ENCODE measurements around the gene COPZ2. TPM values are rescaled to one million over a fixed set of nuclear protein-coding genes. Genes with fewer than 3 reads are reported as not detected.

The COPZ2 gene
- total RNA-seq, 2 experiments from 2014 or later, result 3.6 to 4.1 TPM

DNA sequence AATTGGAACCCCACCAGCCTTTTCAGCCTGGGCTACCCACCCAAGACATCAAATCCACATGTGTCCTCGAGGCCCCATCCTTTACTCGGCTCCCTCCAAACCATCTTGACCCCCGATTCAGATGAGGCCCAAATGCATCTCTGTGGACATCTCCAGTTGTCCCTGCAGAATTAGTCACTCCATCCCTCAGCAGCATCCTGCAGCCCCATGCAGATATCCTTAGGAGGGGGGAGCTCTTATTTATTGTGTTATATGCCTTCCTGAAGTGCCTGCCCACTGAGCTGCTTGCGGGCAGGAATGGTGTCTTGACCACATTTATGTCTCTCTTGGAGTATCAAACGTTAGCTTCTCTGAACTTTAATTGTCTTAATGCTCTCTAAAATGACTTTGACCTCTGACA lies 51.1 kb downstream of the COPZ2 start:
- Mint-ChIP-seq H3K36me3 (ENCODE audit: low read depth) (peaks cover 12% of the 10 kb centered on the region), H3K9me3 (ENCODE audit: low read depth) (no peaks in the 10 kb centered on the region), H3K27me3 (no peaks in the 10 kb centered on the region), H3K4me1 (no peaks in the 10 kb centered on the region), H3K4me3 (no peak overlapping the region), H3K27ac (no peak overlapping the region)
- intact Hi-C loops (cut with DNase I, micrococcal nuclease), result no loop called here
- DNase-seq (no peak), ATAC-seq (no peak)
- CTCF ChIA-PET, result interaction anchor here (0.7 to 1.0 kb wide), 4 partner anchors 8 to 718 kb away, joined by 3 to 4 read pairs (median 3); partner anchors contain the start of gene CDK5RAP3
- POLR2A ChIA-PET, result no interaction called here

GRCh38 chr17:47983492-47984223 lies 53.9 kb downstream of the COPZ2 start:
- Mint-ChIP-seq H3K36me3 (ENCODE audit: low read depth) (peaks cover 22% of the 10 kb centered on the region), H3K4me1 (no peaks in the 10 kb centered on the region), H3K27ac (no peak overlapping the region), H3K9me3 (ENCODE audit: low read depth) (no peaks in the 10 kb centered on the region), H3K4me3 (no peak overlapping the region), H3K27me3 (no peaks in the 10 kb centered on the region)
- POLR2A ChIA-PET, result no interaction called here
- intact Hi-C loops (cut with DNase I, micrococcal nuclease), result no loop called here
- DNase-seq (no peak), ATAC-seq (no peak)
- CTCF ChIA-PET, result interaction anchor here (0.7 to 1.5 kb wide), 3 partner anchors 10 to 20 kb away, joined by 3 to 4 read pairs (median 3); no protein-coding TSS in a partner anchor

DNA sequence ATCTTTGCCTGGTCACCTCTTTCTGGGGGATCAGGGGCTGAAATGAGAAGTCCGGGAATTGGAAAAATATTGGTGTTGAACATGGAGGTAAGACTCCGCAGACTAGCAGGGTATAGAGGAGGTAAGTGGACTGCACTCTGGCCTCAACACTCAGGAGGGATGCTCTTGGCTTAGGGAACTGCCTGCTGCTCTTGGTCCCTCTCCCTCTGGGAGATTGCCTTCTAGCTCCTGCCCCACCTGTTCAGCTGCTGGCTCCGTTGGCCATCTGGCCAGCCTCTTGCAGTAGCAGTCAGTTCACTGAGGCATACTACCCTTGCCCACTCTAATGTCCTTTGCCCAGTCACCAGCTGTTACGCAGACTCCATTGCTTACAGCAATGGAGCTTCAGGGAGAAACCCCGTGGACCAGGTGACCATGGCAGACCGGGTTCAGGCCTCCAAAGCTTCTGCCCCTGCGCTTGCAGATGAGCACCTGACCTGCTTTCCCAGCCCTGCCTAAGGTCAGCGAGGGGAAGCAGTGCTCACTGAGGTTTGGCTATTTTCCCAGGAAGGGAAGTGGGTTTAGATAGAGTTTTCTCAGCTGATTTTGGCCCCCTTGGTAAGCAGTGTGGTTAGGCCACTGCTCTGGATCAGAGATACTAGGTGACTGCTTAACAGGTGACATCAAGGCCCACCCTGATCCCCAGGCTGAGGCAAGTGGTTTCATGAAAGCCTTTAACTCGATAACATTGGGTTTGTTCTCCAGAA lies 54.8 kb downstream of the COPZ2 start:
- intact Hi-C loops (cut with DNase I, micrococcal nuclease), result no loop called here
- no peaks in the 10 kb centered on the region for H3K4me1 Mint-ChIP-seq
- no peak overlapping the region for H3K27ac Mint-ChIP-seq
- POLR2A ChIA-PET, result no interaction called here
- CTCF ChIA-PET, result interaction anchor here (0.7 to 1.5 kb wide), 4 partner anchors 11 to 629 kb away, joined by 3 to 4 read pairs (median 3); no protein-coding TSS in a partner anchor
- no peaks in the 10 kb centered on the region for H3K27me3 Mint-ChIP-seq
- ATAC-seq (no peak), DNase-seq (no peak)
- peaks cover 23% of the 10 kb centered on the region for H3K36me3 Mint-ChIP-seq (ENCODE audit: low read depth)
- no peaks in the 10 kb centered on the region for H3K9me3 Mint-ChIP-seq (ENCODE audit: low read depth)
- H3K4me3 Mint-ChIP-seq, result no peak overlapping the region

DNA sequence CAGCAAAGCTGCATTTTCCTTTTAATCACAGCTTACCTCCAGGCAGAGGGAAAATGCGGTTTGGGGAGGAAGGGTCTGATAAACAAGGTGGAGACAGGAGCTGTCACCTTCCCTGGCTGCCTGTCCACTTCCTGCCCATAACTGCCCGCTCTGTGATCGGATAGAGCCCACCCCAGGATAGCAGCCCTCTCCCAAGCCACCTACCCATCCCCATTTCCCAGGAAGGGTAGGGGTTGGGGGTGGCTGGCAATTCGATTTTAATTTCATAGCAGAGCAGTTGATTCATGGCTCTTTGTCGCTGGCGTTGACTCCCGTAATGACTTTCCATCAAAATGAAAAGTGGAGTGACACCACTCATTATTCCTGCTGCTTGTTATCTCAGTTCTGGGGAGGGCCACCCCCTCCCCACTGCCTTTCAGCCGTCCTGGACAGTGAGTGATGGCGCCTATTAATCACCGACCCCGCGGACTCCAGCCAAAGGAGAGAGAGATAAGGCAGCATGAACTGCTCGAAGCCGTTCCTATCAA lies 55.4 kb downstream of the COPZ2 start:
- H3K4me1 Mint-ChIP-seq, result no peaks in the 10 kb centered on the region
- no peak overlapping the region for H3K27ac Mint-ChIP-seq
- no peak for ATAC-seq
- no peak for DNase-seq
- H3K27me3 Mint-ChIP-seq, result no peaks in the 10 kb centered on the region
- H3K36me3 Mint-ChIP-seq (ENCODE audit: low read depth), result peaks cover 29% of the 10 kb centered on the region
- H3K4me3 Mint-ChIP-seq, result no peak overlapping the region
- CTCF ChIA-PET, result interaction anchor here (0.7 to 5.0 kb wide), 5 partner anchors 12 to 628 kb away, joined by 3 to 25 read pairs (median 3); partner anchors contain the start of gene CDK5RAP3
- POLR2A ChIA-PET, result no interaction called here
- no peaks in the 10 kb centered on the region for H3K9me3 Mint-ChIP-seq (ENCODE audit: low read depth)
- intact Hi-C loops (cut with DNase I, micrococcal nuclease), result no loop called here

- H3K27me3 Mint-ChIP-seq, result no peaks in the 10 kb centered on the region
- H3K36me3 Mint-ChIP-seq (ENCODE audit: low read depth), result peaks cover 35% of the 10 kb centered on the region
- H3K9me3 Mint-ChIP-seq (ENCODE audit: low read depth), result no peaks in the 10 kb centered on the region
- no peaks in the 10 kb centered on the region for H3K4me1 Mint-ChIP-seq
- ChIA-PET CTCF (interaction anchor here (0.7 to 5.0 kb wide), 3 partner anchors 12 to 67 kb away, joined by 3 to 25 read pairs (median 3); partner anchors contain the start of genes CDK5RAP3 and NFE2L1), POLR2A (no interaction called here)
- no peak for ATAC-seq
- H3K4me3 Mint-ChIP-seq, result no peak overlapping the region
- no peak for DNase-seq
- intact Hi-C loops (cut with DNase I, micrococcal nuclease), result no loop called here
- no peak overlapping the region for H3K27ac Mint-ChIP-seq
Measured at GRCh38 chr17:47981462-47981861, 56.1 kb downstream of the COPZ2 start.

GRCh38 chr17:47980541-47980940 lies 57.1 kb downstream of the COPZ2 start:
- no peaks in the 10 kb centered on the region for H3K4me1 Mint-ChIP-seq
- no peak overlapping the region for H3K27ac Mint-ChIP-seq
- ChIA-PET CTCF (interaction anchor here (0.6 to 5.0 kb wide), 3 partner anchors 11 to 700 kb away, joined by 3 to 25 read pairs (median 3); partner anchors contain the start of gene CDK5RAP3), POLR2A (no interaction called here)
- peaks cover 38% of the 10 kb centered on the region for H3K36me3 Mint-ChIP-seq (ENCODE audit: low read depth)
- intact Hi-C loops (cut with DNase I, micrococcal nuclease), result no loop called here
- no peak overlapping the region for H3K4me3 Mint-ChIP-seq
- ATAC-seq (no peak), DNase-seq (no peak)
- no peaks in the 10 kb centered on the region for H3K9me3 Mint-ChIP-seq (ENCODE audit: low read depth)
- no peaks in the 10 kb centered on the region for H3K27me3 Mint-ChIP-seq

DNA sequence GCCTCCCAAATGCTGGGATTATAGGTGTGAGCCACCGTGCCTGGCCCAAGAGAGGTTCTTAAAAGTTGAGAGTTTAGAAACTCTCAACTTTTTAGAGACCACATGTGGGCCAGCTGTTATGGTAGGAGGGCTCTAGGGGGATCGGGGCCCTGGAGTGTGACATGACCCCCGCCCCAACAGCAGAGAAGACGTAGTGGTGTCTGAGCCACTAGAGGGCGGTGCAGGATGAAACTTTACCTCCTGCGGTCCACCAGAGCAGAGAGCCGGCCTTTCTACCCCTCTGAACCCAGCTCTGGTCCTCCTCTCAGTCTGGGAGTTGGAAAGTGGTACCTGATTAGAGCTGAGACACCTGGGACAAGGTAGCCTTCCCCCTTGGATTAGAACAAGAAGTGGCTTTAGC lies 59.3 kb downstream of the COPZ2 start:
- ChIA-PET POLR2A (no interaction called here), CTCF (interaction anchor here (0.6 to 5.0 kb wide), 20 partner anchors 9 to 1166 kb away, joined by 3 to 28 read pairs (median 3); partner anchors contain the start of gene CDK5RAP3)
- Mint-ChIP-seq H3K36me3 (ENCODE audit: low read depth) (peaks cover 49% of the 10 kb centered on the region), H3K4me1 (no peaks in the 10 kb centered on the region), H3K27ac (no peak overlapping the region), H3K27me3 (no peaks in the 10 kb centered on the region), H3K4me3 (no peak overlapping the region), H3K9me3 (ENCODE audit: low read depth) (no peaks in the 10 kb centered on the region)
- intact Hi-C loops (cut with DNase I, micrococcal nuclease), result loop anchor here in 1 of 2 experiments (1.0 kb wide), 1 partner anchor 45 kb away; no protein-coding TSS in a partner anchor
- DNase-seq (peak; percentile 72), ATAC-seq (peak; percentile 74)

Small RNA genes lying within 50 kb of the gene (microRNA-seq; reads per million reads assigned to microRNA genes)
- 37.7 reads per million, percentile 51 among the genes with 10 or more reads in this experiment for gene MIR152 (ENCODE audit: borderline replicate concordance)

Other genes starting within 250 kb of the COPZ2 start
- gene OSBPL7, start 216.0 kb downstream of the COPZ2 start, total RNA-seq, result 10 to 100 TPM; 12.8 to 12.9 TPM
- 10 to 100 TPM; 66.9 to 70.9 TPM for gene MRPL10, start 206.3 kb downstream of the COPZ2 start, total RNA-seq
- under 1 TPM; 0.46 to 0.82 TPM for gene LRRC46, start 206.1 kb downstream of the COPZ2 start, total RNA-seq
- 10 to 100 TPM; 21.5 to 25.2 TPM for gene SCRN2, start 196.5 kb downstream of the COPZ2 start, total RNA-seq
- gene SP6, start 186.6 kb downstream of the COPZ2 start, total RNA-seq, result under 1 TPM; 0.07 to 0.14 TPM
- 10 to 100 TPM; 15.7 to 19.8 TPM for gene SP2, start 141.6 kb downstream of the COPZ2 start, total RNA-seq
- 10 to 100 TPM; 29.7 to 41.0 TPM for gene PNPO, start 96.2 kb downstream of the COPZ2 start, total RNA-seq
- gene PRR15L, start 79.9 kb downstream of the COPZ2 start, total RNA-seq, result not detected
- 100 to 1,000 TPM; 147 to 156 TPM for gene CDK5RAP3, start 66.7 kb downstream of the COPZ2 start, total RNA-seq
- gene NFE2L1, start 10.6 kb upstream of the COPZ2 start, total RNA-seq, result 100 to 1,000 TPM; 100 to 127 TPM
- 10 to 100 TPM; 58.6 to 66.0 TPM for gene CBX1, start 63.7 kb upstream of the COPZ2 start, total RNA-seq
- gene SNX11, start 70.0 kb upstream of the COPZ2 start, total RNA-seq, result 10 to 100 TPM; 18.0 to 21.4 TPM

Measured in activated CD4-positive, alpha-beta T cell treated with anti-CD3 and anti-CD28 coated beads for 36 hours (primary cell).